Vagina (tissue), 2 donors: ENCODE measurements around the gene GTPBP6. TPM values are rescaled to one million over a fixed set of nuclear protein-coding genes. Genes with fewer than 3 reads are reported as not detected.
"Not testable (repeated sequence)": the region's sequence is repeated elsewhere in the genome, so short reads cannot be mapped to it uniquely, and the experiment has no call there.

Experiments
- DNase-seq, 2 donors: peaks; one replicate each; pipeline ENCODE4 v3.0.0-alpha.2; 2017; ENCODE audit errors: extremely low spot score in 2 of 2
- H3K27ac ChIP-seq: fragments of 200-600 bp; sonication (generic); one replicate; pipeline ENCODE4 v1.5.1; 2019
- H3K27me3 ChIP-seq: fragments of 200-600 bp; sonication (generic); one replicate; pipeline ENCODE4 v1.5.1; 2019
- H3K36me3 ChIP-seq, 2 donors: fragments of 200-600 bp; sonication (generic); one replicate each; pipeline ENCODE4 v1.5.1; 2017 to 2019
- H3K4me1 ChIP-seq: fragments of 200-600 bp; sonication (generic); one replicate; pipeline ENCODE4 v1.5.1; 2019
- H3K4me3 ChIP-seq, 2 donors: fragments of 200-600 bp; sonication (generic); 1 replicate in 1 of 2; 2 replicates in 1 of 2; pipeline ENCODE4 v1.5.1; 2016 to 2019
- H3K9me3 ChIP-seq: fragments of 200-600 bp; sonication (generic); one replicate; pipeline ENCODE4 v1.5.1; 2019
- POLR2A ChIP-seq, 2 donors: fragments of 450-650 bp; IDR thresholded peaks; one replicate each; pipeline ENCODE4 v1.6.1; 2017; ENCODE audit warnings: antibody characterized with exemption in 2 of 2, mild to moderate bottlenecking in 2 of 2, moderate library complexity in 2 of 2
- POLR2AphosphoS5 ChIP-seq, 2 donors: sonication (generic); formaldehyde crosslinking; IDR thresholded peaks; one replicate each; pipeline ENCODE4 v1.9.0; 2017; ENCODE audit warnings: antibody characterized with exemption in 2 of 2, mild to moderate bottlenecking in 2 of 2, low read depth in 1 of 2; ENCODE audit not compliant: insufficient read depth in 1 of 2
- intact Hi-C: fragments of 100-400 bp; cut with DNase I; formaldehyde crosslinking; loops from one replicate; pipeline ENCODE4 v1.15.1; 2023
- total RNA-seq: library from RNA; depleted of rRNA; stranded (reverse); fragments of >200 nt; gene quantifications from one replicate; pipeline ENCODE4 v1.2.3, GENCODE V29; 2016
- TF ChIP-seq, protein P1 (sequence below), 3 experiments: fragments of 450-650 bp in 2 of 3; fragments of 200-600 bp in 1 of 3; sonication (generic) in 1 of 3; IDR thresholded peaks; one replicate each; pipeline ENCODE4 v1.5.1; 2017 to 2019; ENCODE audit warnings: antibody characterized with exemption in 3 of 3, mild to moderate bottlenecking in 2 of 3, moderate library complexity in 2 of 3

The GTPBP6 gene
- total RNA-seq, 1 donor from 2014 or later: 30.9 TPM

DNA sequence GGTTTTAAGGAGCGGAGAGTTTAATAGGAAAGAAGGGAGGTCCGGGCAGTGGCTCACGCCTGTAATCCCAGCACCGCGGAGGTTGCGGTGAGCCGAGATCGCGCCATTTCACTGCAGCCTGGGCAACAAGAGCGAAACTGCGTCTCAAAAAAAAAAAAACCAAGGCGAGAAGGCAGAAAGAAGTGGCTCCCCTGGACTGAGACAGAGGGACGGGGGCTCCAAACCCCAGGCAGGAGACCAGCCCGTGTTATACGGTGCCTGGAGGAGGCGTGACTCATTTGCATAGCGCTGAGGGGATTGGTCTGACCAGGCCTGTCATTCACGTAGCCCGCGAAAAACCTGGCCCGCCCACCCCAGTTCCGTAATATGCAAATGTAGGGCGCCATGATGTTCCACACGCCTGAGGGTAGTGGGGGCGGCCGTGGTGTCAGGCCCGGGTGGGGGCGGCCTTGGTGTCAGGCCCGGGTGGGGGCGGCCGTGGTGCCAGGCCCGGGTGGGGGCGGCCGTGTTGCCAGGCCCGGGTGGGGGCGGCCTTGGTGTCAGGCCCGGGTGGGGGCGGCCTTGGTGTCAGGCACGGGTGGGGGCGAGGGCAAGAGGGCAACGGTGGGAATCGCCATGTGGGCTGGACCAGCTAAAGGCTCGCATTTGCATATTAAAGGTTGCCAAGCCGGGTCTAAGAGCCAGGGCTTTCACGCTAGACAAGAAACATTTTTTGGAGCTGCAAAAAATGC is 35.3 kb downstream of the GTPBP6 start:
- H3K4me1 ChIP-seq: peaks cover 4% of the 10 kb centered on the region
- no peaks in the 10 kb centered on the region for H3K36me3 ChIP-seq
- H3K27me3 ChIP-seq: no peaks in the 10 kb centered on the region
- intact Hi-C loops: no loop called here
- H3K27ac ChIP-seq: peak overlapping the region; percentile 72
- H3K4me3 ChIP-seq: peak overlapping the region; percentile 50 to 53
- no peaks in the 10 kb centered on the region for H3K9me3 ChIP-seq
- DNase-seq: peak in 1 of 2 donors; percentile 92
- TF ChIP-seq, protein P1, sequence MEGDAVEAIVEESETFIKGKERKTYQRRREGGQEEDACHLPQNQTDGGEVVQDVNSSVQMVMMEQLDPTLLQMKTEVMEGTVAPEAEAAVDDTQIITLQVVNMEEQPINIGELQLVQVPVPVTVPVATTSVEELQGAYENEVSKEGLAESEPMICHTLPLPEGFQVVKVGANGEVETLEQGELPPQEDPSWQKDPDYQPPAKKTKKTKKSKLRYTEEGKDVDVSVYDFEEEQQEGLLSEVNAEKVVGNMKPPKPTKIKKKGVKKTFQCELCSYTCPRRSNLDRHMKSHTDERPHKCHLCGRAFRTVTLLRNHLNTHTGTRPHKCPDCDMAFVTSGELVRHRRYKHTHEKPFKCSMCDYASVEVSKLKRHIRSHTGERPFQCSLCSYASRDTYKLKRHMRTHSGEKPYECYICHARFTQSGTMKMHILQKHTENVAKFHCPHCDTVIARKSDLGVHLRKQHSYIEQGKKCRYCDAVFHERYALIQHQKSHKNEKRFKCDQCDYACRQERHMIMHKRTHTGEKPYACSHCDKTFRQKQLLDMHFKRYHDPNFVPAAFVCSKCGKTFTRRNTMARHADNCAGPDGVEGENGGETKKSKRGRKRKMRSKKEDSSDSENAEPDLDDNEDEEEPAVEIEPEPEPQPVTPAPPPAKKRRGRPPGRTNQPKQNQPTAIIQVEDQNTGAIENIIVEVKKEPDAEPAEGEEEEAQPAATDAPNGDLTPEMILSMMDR (IDR thresholded peaks at IDR 0.05): no peak
- TF ChIP-seq POLR2AphosphoS5 (IDR thresholded peaks at IDR 0.05; ENCODE audit: insufficient read depth in 1 of 2, low read depth in 1 of 2): peak in 1 of 2 donors; percentile 45
- TF ChIP-seq POLR2A (IDR thresholded peaks at IDR 0.05): no peak

DNA sequence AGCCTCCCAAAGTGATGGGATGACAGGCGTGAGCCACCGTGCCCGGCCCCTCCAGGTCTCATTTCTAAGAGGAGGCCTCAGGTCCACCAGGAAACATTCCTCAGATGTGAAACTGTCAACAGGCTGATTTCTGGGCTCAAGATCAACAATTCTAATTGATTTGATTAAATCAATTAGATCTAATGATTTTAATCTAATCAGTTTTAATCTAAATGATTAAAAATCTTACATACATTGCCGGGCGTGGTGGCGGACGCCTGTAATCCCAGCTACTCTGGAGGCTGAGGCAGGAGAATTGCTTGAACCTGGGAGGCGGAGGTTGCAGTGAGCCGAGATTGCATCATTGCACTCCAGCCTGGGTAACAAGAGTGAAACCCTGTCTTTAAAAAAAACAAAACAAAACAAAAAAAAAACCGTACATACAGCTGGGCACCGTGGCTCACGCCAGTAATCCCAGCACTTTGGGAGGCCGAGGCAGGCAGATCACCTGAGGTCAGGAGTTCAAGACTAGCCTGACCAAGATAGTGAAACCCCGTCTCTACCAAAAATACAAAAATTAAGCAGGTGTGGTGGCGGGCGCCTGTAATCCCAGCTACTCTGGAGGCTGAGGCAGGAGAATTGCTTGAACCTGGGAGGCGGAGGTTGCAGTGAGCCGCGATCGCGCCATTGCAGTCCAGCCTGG is 36.5 kb downstream of the GTPBP6 start:
- intact Hi-C loops, H3K27me3 ChIP-seq, H3K9me3 ChIP-seq, H3K4me1 ChIP-seq, H3K36me3 ChIP-seq, DNase-seq, H3K27ac ChIP-seq: not testable (repeated sequence)
- peak overlapping the region in 1 of 2 donors; percentile 43 for H3K4me3 ChIP-seq

DNA sequence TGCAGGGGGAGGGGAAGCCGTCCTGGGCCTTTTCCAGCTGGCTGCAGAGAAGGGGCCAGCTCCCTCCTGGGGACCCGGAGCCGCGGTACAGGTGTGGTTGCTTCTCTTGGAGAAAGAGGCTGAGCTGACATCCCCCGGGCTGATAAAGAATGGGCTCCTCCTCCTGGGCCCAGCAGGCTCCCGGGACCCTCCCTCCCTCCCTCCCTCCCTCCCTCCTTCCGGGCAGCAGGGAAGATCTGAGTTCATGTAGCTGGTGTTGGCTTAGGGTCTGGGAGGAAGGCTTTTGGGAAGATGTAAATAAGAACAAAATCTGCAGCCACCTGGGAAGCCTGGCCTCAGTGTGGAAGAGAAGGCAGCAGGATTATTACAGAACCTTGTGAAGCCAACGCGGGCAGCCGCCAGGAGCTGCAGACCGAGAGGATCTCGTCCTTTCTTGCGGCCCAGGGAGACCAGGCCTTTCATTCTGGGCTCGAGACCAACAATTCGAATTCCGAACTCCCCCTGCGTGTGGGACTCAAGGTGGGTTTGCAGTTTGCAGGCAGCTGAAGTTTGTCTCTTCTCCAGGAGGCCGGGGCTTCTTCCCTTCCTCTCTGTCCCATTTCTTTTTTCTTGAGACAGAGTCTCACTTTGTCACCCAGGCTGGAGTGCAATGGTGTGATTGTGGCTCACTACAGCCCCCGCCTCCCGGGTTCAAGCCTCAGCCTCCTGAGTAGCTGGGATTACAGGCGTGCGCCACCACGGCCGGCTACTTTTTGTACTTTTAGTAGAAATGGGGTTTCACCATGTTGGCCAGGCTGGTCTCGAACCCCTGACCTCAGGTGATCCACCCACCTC is 37.2 kb downstream of the GTPBP6 start, which contains the start of gene PLCXD1:
TSS of gene PLCXD1 (plus strand) at position 216 of the 834 bp plus-strand sequence. CDS start 2,807 bp downstream, outside the sequence.
- no peak for TF ChIP-seq POLR2A (IDR thresholded peaks at IDR 0.05)
- TF ChIP-seq, protein P1 (IDR thresholded peaks at IDR 0.05): no peak
- TF ChIP-seq POLR2AphosphoS5 (IDR thresholded peaks at IDR 0.05; ENCODE audit: insufficient read depth in 1 of 2, low read depth in 1 of 2): no peak

DNA sequence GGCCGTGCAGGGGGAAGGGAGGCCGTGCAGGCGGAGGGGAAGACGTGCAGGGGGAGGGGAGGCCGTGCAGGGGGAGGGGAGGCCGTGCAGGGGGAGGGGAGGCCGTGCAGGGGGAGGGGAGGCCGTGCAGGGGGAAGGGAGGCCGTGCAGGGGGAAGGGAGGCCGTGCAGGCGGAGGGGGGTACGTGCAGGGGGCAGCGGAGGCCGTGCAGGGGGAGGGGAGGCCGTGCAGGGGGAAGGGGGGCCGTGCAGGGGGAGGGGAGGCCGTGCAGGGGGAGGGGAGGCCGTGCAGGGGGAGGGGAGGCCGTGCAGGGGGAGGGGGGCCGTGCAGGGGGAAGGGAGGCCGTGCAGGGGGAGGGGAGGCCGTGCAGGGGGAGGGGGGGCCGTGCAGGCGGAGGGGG is 37.9 kb downstream of the GTPBP6 start:
- intact Hi-C loops, H3K9me3 ChIP-seq, H3K36me3 ChIP-seq, DNase-seq, H3K27me3 ChIP-seq: not testable (repeated sequence)
- H3K4me3 ChIP-seq: peak overlapping the region; percentile 38 to 43
- peaks cover 18% of the 10 kb centered on the region for H3K4me1 ChIP-seq
- H3K27ac ChIP-seq: peak overlapping the region; percentile 61

More for the DNA sequence above, 37.2 kb downstream of the GTPBP6 start, which contains the start of gene PLCXD1:
- intact Hi-C loops: no loop called here
- peak within 1 kb of the TSS; percentile 61 for H3K27ac ChIP-seq
- peak within 1 kb of the TSS; percentile 38 to 43 for H3K4me3 ChIP-seq
- H3K27me3 ChIP-seq: no peaks in the 10 kb centered on the region
- no peak for DNase-seq
- no peaks in the 10 kb centered on the region for H3K36me3 ChIP-seq
- peaks cover 11% of the 10 kb centered on the region for H3K4me1 ChIP-seq
- no peaks in the 10 kb centered on the region for H3K9me3 ChIP-seq

DNA sequence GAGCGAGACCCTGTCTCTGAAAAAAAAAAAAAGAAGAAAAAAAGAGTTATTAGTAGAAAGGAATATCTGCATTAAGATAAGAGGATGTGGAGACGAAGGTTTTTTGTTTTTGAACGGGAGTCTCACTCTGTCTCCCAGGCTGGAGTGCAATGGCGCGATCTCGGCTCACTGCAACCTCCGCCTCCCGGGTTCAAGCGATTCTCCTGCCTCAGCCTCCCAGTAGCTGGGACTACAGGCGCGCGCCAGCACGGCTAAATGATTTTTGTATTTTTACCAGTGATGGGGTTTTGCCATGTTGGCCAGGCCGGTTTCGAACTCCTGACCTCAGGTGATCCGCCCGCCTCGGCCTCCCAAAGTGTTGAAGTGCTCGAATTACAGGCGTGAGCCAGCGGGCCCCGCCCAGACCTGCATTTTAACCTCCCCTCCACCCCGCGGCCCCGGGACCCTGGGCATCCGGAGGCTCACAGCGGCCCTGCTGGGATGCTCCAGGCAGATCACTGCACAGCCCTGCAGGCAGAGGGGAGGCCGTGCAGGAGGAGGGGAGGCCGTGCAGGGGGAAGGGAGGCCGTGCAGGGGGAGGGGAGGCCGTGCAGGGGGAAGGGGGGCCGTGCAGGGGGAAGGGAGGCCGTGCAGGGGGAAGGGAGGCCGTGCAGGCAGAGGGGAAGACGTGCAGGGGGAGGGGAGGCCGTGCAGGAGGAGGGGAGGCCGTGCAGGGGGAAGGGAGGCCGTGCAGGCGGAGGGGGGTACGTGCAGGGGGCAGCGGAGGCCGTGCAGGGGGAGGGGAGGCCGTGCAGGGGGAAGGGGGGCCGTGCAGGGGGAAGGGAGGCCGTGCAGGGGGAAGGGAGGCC is 38.6 kb downstream of the GTPBP6 start:
- H3K4me3 ChIP-seq, H3K27me3 ChIP-seq, H3K36me3 ChIP-seq, DNase-seq, intact Hi-C loops, H3K9me3 ChIP-seq, H3K27ac ChIP-seq: not testable (repeated sequence)
- H3K4me1 ChIP-seq: peaks cover 23% of the 10 kb centered on the region
